Keratinocyte (primary cell): Measurements from ENCODE around the gene WFDC1. TPM values are rescaled to one million over a fixed set of nuclear protein-coding genes. Genes with fewer than 3 reads are reported as not detected.

ENCODE experiments used
- DNase-seq: peaks from one replicate; pipeline ENCODE4 v3.0.0-alpha.2; 2011; ENCODE audit warnings: low read depth, missing footprints, low spot score
- FAIRE-seq: peaks from 2 replicates; lab custom pipeline; 2011; peaks lifted over from hg19 to GRCh38; lab: Jason Lieb, UNC
- H2AFZ ChIP-seq: 2 replicates; pipeline ENCODE4 v1.6.0; 2012; ENCODE audit warnings: low read length, control low read depth, inconsistent platforms; ENCODE audit not compliant: control insufficient read depth
- H3K27ac ChIP-seq: 2 replicates; pipeline ENCODE4 v1.5.1; 2011; ENCODE audit warnings: low read length; ENCODE audit not compliant: control insufficient read depth, insufficient read depth
- H3K27me3 ChIP-seq: 3 replicates; pipeline ENCODE4 v1.6.0; 2011; ENCODE audit warnings: low read length; ENCODE audit not compliant: control insufficient read depth, insufficient read depth; ENCODE audit errors: extremely low read depth
- H3K36me3 ChIP-seq, 2 experiments: 2 replicates in 1 of 2; 3 replicates in 1 of 2; pipeline ENCODE4 v1.5.1; 2011; ENCODE audit warnings: low read length in 2 of 2, mild to moderate bottlenecking in 1 of 2; ENCODE audit not compliant: control insufficient read depth in 2 of 2, insufficient read depth in 2 of 2; ENCODE audit errors: extremely low read depth in 1 of 2
- H3K4me1 ChIP-seq: 3 replicates; pipeline ENCODE4 v1.5.1; 2011; ENCODE audit warnings: low read length; ENCODE audit not compliant: control insufficient read depth, insufficient read depth; ENCODE audit errors: extremely low read depth
- H3K4me2 ChIP-seq: 3 replicates; pipeline ENCODE4 v1.6.0; 2011; ENCODE audit warnings: low read depth, low read length; ENCODE audit not compliant: control insufficient read depth, insufficient read depth; ENCODE audit errors: extremely low read depth
- H3K4me3 ChIP-seq, 3 experiments: fragments of 200-600 bp in 1 of 3; sonication (generic) in 1 of 3; 2 replicates in 2 of 3; 3 replicates in 1 of 3; pipeline ENCODE4 v1.5.1; 2011 to 2016; ENCODE audit warnings: low read length in 3 of 3, mild to moderate bottlenecking in 3 of 3, control low read depth in 2 of 3, inconsistent platforms in 1 of 3, low read depth in 1 of 3, mixed read lengths in 1 of 3, mixed run types in 1 of 3, moderate library complexity in 1 of 3; ENCODE audit not compliant: control insufficient read depth in 2 of 3, insufficient read depth in 2 of 3; ENCODE audit errors: extremely low read depth in 1 of 3
- H3K79me2 ChIP-seq: 2 replicates; pipeline ENCODE4 v1.6.0; 2012; ENCODE audit warnings: low read length; ENCODE audit not compliant: control insufficient read depth, insufficient read depth
- H3K9ac ChIP-seq: 3 replicates; pipeline ENCODE4 v1.6.0; 2011; ENCODE audit warnings: low read length; ENCODE audit not compliant: control insufficient read depth, insufficient read depth; ENCODE audit errors: extremely low read depth
- H3K9me1 ChIP-seq: 3 replicates; pipeline ENCODE4 v1.6.0; 2011; ENCODE audit warnings: low read length; ENCODE audit not compliant: control insufficient read depth, insufficient read depth; ENCODE audit errors: extremely low read depth
- H3K9me3 ChIP-seq: 2 replicates; pipeline ENCODE4 v1.5.1; 2012; ENCODE audit warnings: low read depth, low read length; ENCODE audit not compliant: control insufficient read depth
- H4K20me1 ChIP-seq: 3 replicates; pipeline ENCODE4 v1.6.0; 2011; ENCODE audit warnings: low read length; ENCODE audit not compliant: control insufficient read depth, insufficient read depth; ENCODE audit errors: extremely low read depth
- EZH2 ChIP-seq: IDR thresholded peaks from one replicate; pipeline ENCODE4 v1.6.1; 2012; ENCODE audit warnings: inconsistent platforms, mild to moderate bottlenecking, low read length, moderate library complexity
- dilution Hi-C: fragments of 300-500 bp; cut with MboI; formaldehyde crosslinking; loops from one replicate; pipeline ENCODE4 v1.7.0; 2020; ENCODE audit warnings: low sequenced_read_pairs; ENCODE audit not compliant: extremely low pct_ligation_motif_present
- polyA plus RNA-seq, 5 experiments: library from polyadenylated mRNA; depleted of rRNA in 3 of 5; stranded (reverse) in 3 of 5; stranded (forward) in 1 of 5; unstranded in 1 of 5; fragments of >200 nt; gene quantifications; 1 replicate in 1 of 5; 2 replicates in 3 of 5; 3 replicates in 1 of 5; pipeline versions ENCODE4 v1.2.1 to v1.2.3, GENCODE V29; 2011 to 2012; ENCODE audit warnings: missing spikeins in 2 of 5, low read depth in 1 of 5, low replicate concordance in 1 of 5
- TF ChIP-seq, protein P1 (sequence below), 3 experiments: IDR thresholded peaks in 1 of 3; conservative IDR thresholded peaks in 1 of 3; optimal IDR thresholded peaks in 1 of 3; 2 replicates in 2 of 3; 3 replicates in 1 of 3; pipeline versions ENCODE3 to v1.5.1; 2011; ENCODE audit warnings: low read length in 3 of 3, mild to moderate bottlenecking in 3 of 3, moderate library complexity in 2 of 3, control low read depth in 1 of 3, inconsistent platforms in 1 of 3; ENCODE audit not compliant: insufficient read depth in 2 of 3; ENCODE audit errors: extremely low read depth in 1 of 3

The WFDC1 gene
- polyA plus RNA-seq, 1 donor (not counting 4 experiments of a cell fraction or from before 2014, with no cell fraction given) = not detected

DNA sequence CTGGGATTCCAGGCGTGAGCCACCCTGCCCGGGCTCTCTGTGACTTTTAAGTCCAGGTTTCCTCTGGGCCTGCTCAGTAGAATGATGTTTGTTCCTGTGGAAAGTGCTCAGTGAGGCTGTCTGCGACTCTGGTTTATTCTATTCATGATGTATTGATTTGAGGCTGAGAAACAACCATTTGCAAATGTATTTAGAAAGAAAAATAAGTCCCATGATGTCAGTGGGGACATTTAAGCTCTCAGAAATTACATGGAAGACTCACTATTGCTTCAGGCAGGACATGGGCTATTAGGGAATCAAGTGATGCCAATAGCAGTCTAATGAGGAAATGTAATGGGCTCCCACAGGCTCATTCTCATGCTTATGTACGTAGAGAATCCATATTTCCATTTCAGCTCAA, 32.6 kb upstream of the WFDC1 start:
- dilution Hi-C loops = loop anchor here (25.0 kb wide), 1 partner anchor 175 kb away; no protein-coding TSS in a partner anchor
- no peak for TF ChIP-seq EZH2
- TF ChIP-seq, protein P1, sequence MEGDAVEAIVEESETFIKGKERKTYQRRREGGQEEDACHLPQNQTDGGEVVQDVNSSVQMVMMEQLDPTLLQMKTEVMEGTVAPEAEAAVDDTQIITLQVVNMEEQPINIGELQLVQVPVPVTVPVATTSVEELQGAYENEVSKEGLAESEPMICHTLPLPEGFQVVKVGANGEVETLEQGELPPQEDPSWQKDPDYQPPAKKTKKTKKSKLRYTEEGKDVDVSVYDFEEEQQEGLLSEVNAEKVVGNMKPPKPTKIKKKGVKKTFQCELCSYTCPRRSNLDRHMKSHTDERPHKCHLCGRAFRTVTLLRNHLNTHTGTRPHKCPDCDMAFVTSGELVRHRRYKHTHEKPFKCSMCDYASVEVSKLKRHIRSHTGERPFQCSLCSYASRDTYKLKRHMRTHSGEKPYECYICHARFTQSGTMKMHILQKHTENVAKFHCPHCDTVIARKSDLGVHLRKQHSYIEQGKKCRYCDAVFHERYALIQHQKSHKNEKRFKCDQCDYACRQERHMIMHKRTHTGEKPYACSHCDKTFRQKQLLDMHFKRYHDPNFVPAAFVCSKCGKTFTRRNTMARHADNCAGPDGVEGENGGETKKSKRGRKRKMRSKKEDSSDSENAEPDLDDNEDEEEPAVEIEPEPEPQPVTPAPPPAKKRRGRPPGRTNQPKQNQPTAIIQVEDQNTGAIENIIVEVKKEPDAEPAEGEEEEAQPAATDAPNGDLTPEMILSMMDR (optimal IDR thresholded peaks at IDR 0.05 in 1 of 3, IDR thresholded peaks at IDR 0.05 in 1 of 3, conservative IDR thresholded peaks at IDR 0.05 in 1 of 3; ENCODE audit: extremely low read depth in 1 of 3, insufficient read depth in 2 of 3, low read length in 3 of 3) = no peak
- Histone ChIP-seq H3K27ac (no peak overlapping the region), H3K9me3 (no peaks in the 10 kb centered on the region), H3K27me3 (no peaks in the 10 kb centered on the region), H3K4me2 (no peak overlapping the region), H3K4me3 (no peak overlapping the region), H3K79me2 (no peaks in the 10 kb centered on the region), H3K4me1 (no peaks in the 10 kb centered on the region), H3K36me3 (no peaks in the 10 kb centered on the region), H3K9me1 (no peaks in the 10 kb centered on the region), H2AFZ (no peak overlapping the region), H3K9ac (no peak overlapping the region), H4K20me1 (no peaks in the 10 kb centered on the region)
- DNase-seq (no peak), FAIRE-seq (no peak)

DNA sequence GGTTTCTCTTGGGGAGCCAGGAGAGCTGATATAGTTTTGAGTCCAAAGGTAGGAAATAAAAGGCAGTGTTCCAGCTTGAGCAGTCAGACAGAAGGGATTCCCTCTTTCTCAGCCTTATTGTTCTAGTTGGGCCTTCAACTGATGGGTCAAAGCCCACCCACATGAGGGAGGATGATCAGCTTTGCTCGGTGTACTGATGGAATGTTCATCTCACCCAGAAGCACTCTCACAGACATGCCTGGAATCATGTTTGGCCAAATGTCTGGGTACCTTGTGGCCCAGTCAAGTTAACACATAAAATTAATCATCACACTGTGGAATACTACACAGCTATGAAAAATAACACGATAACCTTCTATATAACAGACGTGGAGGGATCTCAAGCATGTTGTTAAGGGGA, 31.7 kb upstream of the WFDC1 start:
- TF ChIP-seq, protein P1 (optimal IDR thresholded peaks at IDR 0.05 in 1 of 3, IDR thresholded peaks at IDR 0.05 in 1 of 3, conservative IDR thresholded peaks at IDR 0.05 in 1 of 3; ENCODE audit: extremely low read depth in 1 of 3, insufficient read depth in 2 of 3, low read length in 3 of 3) = no peak
- TF ChIP-seq EZH2 = no peak
- no peak overlapping the region for H3K4me2 ChIP-seq
- H3K9ac ChIP-seq = no peak overlapping the region
- H2AFZ ChIP-seq = no peak overlapping the region
- H3K27me3 ChIP-seq = no peaks in the 10 kb centered on the region
- DNase-seq (no peak), FAIRE-seq (no peak)
- no peak overlapping the region for H3K4me3 ChIP-seq
- no peaks in the 10 kb centered on the region for H3K36me3 ChIP-seq
- dilution Hi-C loops = loop anchor here (25.0 kb wide), 1 partner anchor 174 kb away; no protein-coding TSS in a partner anchor
- H3K4me1 ChIP-seq = no peaks in the 10 kb centered on the region
- no peaks in the 10 kb centered on the region for H3K9me1 ChIP-seq
- no peaks in the 10 kb centered on the region for H4K20me1 ChIP-seq
- H3K79me2 ChIP-seq = no peaks in the 10 kb centered on the region
- no peaks in the 10 kb centered on the region for H3K9me3 ChIP-seq
- no peak overlapping the region for H3K27ac ChIP-seq
